Kidney epithelial cell (primary cell): ENCODE data around the gene EFCAB6. TPM values are rescaled to one million over a fixed set of nuclear protein-coding genes. Genes with fewer than 3 reads are reported as not detected.

Experiments
- DNase-seq: peaks from one replicate; pipeline ENCODE4 v3.0.0-alpha.2; 2010; ENCODE audit warnings: low read depth
- H3K27me3 ChIP-seq: 2 replicates; pipeline ENCODE4 v1.6.0; 2011; ENCODE audit warnings: low read length; ENCODE audit not compliant: control insufficient read depth, insufficient read depth
- H3K36me3 ChIP-seq: 2 replicates; pipeline ENCODE4 v1.5.1; 2011; ENCODE audit warnings: low read length; ENCODE audit not compliant: control insufficient read depth, insufficient read depth
- H3K4me3 ChIP-seq: 2 replicates; pipeline ENCODE4 v1.5.1; 2011; ENCODE audit warnings: low read depth, mild to moderate bottlenecking, control low read depth, low read length
- CTCF ChIP-seq: IDR thresholded peaks from 2 replicates; pipeline ENCODE4 v1.5.1; 2011; ENCODE audit warnings: mild to moderate bottlenecking, moderate library complexity, low read length, control low read depth, inconsistent platforms; ENCODE audit not compliant: insufficient read depth, poor library complexity, severe bottlenecking
- total RNA-seq: library from RNA; depleted of rRNA; stranded (reverse); fragments of >200 nt; gene quantifications from 2 replicates; pipeline ENCODE4 v1.2.3, GENCODE V29; 2015

Gene EFCAB6
- total RNA-seq, 1 donor from 2014 or later: 2.3 TPM

- Histone ChIP-seq H3K27me3 (no peaks in the 10 kb centered on the region), H3K4me3 (no peak overlapping the region), H3K36me3 (no peaks in the 10 kb centered on the region)
- TF ChIP-seq CTCF: no peak
- DNase-seq: no peak
These were observed 279.6 kb downstream of the EFCAB6 start for GRCh38 chr22:43532301-43533155.

GRCh38 chr22:43531651-43532050 lies 280.5 kb downstream of the EFCAB6 start:
- no peak overlapping the region for H3K4me3 ChIP-seq
- H3K36me3 ChIP-seq: no peaks in the 10 kb centered on the region
- H3K27me3 ChIP-seq: no peaks in the 10 kb centered on the region
- no peak for DNase-seq
- no peak for TF ChIP-seq CTCF

GRCh38 chr22:43530349-43531201 lies 281.5 kb downstream of the EFCAB6 start:
- Histone ChIP-seq H3K27me3 (no peaks in the 10 kb centered on the region), H3K36me3 (no peaks in the 10 kb centered on the region), H3K4me3 (no peak overlapping the region)
- no peak for TF ChIP-seq CTCF
- DNase-seq: no peak

GRCh38 chr22:43529934-43530333 lies 282.2 kb downstream of the EFCAB6 start:
- Histone ChIP-seq H3K36me3 (no peaks in the 10 kb centered on the region), H3K4me3 (no peak overlapping the region), H3K27me3 (no peaks in the 10 kb centered on the region)
- no peak for TF ChIP-seq CTCF
- no peak for DNase-seq

GRCh38 chr22:43529461-43529860 lies 282.6 kb downstream of the EFCAB6 start:
- TF ChIP-seq CTCF: no peak
- DNase-seq: no peak
- H3K36me3 ChIP-seq: no peaks in the 10 kb centered on the region

More at GRCh38 chr22:43529461-43529860, 282.6 kb downstream of the EFCAB6 start:
- Histone ChIP-seq H3K27me3 (no peaks in the 10 kb centered on the region), H3K4me3 (no peak overlapping the region)
